ENCODE measurements around the gene EPHB1. TPM values are rescaled to one million over a fixed set of nuclear protein-coding genes. Genes with fewer than 3 reads are reported as not detected.

The EPHB1 gene
- total RNA-seq, 2 donors from 2014 or later, result 1.9 to 3.2 TPM

DNA sequence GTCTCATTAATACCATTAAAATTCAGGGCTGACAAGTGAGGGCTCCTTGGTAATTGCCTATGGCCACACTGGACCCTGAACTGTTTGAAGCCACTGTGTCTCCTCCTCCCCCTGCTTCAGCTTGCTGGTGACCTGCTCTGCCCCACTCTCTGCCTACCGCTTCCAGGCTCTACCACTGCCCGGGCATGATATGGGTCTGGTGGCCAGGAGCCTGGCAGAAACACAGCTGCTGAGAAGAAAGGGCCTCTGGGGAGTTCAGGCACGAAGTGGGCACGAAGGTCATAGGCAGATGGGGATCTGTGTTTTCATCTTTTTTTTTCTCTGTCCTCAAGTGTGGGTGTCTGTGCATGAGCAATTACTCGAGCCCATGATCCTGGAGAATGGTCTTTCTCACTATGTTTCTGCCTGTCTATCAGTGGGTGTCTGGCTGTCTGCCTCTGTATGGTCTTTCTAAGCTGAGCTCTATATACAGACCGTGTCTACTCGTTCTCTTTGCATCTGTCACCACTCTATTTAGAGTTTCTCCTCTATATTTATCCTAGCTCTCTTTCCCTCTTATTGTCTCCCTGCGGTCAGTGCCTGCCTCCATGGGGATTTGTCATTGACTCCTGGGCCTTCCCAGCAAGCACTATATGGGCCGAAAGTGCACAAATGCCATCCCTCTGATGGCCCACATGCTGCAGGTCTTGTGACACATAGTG is 42.1 kb upstream of the EPHB1 start:
- DNase-seq (ENCODE audit: low spot score), result peak; percentile 52
- TF ChIP-seq, protein P1, sequence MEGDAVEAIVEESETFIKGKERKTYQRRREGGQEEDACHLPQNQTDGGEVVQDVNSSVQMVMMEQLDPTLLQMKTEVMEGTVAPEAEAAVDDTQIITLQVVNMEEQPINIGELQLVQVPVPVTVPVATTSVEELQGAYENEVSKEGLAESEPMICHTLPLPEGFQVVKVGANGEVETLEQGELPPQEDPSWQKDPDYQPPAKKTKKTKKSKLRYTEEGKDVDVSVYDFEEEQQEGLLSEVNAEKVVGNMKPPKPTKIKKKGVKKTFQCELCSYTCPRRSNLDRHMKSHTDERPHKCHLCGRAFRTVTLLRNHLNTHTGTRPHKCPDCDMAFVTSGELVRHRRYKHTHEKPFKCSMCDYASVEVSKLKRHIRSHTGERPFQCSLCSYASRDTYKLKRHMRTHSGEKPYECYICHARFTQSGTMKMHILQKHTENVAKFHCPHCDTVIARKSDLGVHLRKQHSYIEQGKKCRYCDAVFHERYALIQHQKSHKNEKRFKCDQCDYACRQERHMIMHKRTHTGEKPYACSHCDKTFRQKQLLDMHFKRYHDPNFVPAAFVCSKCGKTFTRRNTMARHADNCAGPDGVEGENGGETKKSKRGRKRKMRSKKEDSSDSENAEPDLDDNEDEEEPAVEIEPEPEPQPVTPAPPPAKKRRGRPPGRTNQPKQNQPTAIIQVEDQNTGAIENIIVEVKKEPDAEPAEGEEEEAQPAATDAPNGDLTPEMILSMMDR (IDR thresholded peaks at IDR 0.05), result no peak
- no peak overlapping the region for H3K27ac ChIP-seq
- H3K36me3 ChIP-seq, result no peaks in the 10 kb centered on the region
- H3K4me1 ChIP-seq, result no peaks in the 10 kb centered on the region
- H3K9me3 ChIP-seq, result no peaks in the 10 kb centered on the region
- no peaks in the 10 kb centered on the region for H3K27me3 ChIP-seq
- H3K4me3 ChIP-seq, result no peak overlapping the region

DNA sequence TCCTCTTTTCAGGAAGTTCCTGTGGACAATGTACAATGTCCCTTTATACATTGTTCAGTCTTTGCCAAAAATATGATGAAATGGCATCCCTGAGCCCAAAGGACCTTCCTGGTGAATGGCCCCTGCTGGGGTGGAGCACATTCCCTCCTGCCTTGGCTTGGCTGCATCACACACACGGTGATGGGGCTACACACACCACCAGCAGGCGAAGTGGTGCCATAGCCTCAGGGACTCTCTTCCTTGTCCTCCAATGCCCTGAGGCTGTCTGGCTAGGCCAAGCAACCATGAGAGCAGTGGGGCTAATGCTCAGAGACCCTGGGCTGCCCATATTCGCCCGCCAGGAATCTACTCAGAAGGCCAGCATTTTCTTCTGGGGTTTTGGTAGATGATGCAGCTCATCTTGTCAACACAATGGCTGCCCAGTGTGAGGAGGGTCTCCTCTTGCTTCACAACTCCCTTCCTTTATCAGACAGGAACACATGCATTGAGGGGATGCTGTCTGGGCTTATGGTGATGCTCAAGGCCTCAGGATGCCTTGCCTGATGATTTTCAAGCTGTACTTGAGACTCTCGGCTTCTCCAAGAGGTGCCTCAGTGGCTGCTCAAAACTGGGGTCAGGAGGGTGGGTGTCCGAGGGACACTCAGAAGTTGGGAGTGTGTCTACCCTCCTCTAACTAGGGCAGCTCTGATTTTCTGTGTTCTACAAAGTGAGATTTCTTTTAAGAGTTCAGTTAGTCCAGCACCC is 40.9 kb upstream of the EPHB1 start:
- H3K4me1 ChIP-seq, result no peaks in the 10 kb centered on the region
- no peak overlapping the region for H3K4me3 ChIP-seq
- no peak for DNase-seq (ENCODE audit: low spot score)
- no peaks in the 10 kb centered on the region for H3K9me3 ChIP-seq
- TF ChIP-seq, protein P1 (IDR thresholded peaks at IDR 0.05), result no peak
- H3K36me3 ChIP-seq, result no peaks in the 10 kb centered on the region
- H3K27ac ChIP-seq, result no peak overlapping the region
- no peaks in the 10 kb centered on the region for H3K27me3 ChIP-seq

DNA sequence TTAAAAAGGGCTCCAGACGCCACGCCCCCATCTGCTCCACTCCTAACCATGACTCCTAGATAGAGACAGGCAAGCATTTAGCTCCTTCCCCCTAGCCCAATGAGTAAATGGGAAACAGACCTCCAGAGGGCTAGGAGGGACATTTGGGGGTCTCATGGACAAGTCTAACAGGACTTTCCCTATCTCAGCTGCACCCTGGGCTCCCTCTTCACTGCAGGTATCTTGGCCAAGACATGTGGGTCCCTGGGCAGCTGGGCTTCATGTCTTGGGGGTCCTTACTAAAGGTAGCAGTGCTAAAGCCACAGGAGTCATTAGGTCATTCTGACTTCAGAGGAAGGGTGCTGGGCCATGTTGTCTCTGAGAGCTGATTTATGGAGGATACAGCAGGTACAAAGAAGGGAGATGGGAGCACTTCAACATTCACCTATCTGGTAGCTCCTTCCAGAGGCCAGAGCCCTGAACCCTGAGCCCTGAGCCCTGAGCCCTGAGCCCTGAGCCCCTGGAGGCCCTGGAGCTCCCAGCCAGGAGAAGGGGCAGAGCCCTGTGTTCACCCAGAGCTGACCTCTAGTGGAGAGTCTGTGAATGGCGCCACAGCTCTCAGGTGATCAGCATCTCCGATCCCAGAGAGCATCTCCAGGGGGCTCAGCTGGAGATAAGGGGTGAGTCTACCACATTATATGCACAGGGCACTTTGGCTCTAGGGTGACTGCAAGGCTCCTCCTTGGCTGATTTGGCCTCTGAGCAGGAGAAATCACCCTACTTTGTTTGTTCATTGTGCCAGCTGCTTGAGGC is 40.1 kb upstream of the EPHB1 start:
- H3K9me3 ChIP-seq, result no peaks in the 10 kb centered on the region
- no peaks in the 10 kb centered on the region for H3K4me1 ChIP-seq
- no peaks in the 10 kb centered on the region for H3K36me3 ChIP-seq
- no peak overlapping the region for H3K27ac ChIP-seq
- TF ChIP-seq, protein P1 (IDR thresholded peaks at IDR 0.05), result peak in 1 of 2 donors; percentile 62
- DNase-seq (ENCODE audit: low spot score), result no peak
- H3K27me3 ChIP-seq, result no peaks in the 10 kb centered on the region
- H3K4me3 ChIP-seq, result no peak overlapping the region

DNA sequence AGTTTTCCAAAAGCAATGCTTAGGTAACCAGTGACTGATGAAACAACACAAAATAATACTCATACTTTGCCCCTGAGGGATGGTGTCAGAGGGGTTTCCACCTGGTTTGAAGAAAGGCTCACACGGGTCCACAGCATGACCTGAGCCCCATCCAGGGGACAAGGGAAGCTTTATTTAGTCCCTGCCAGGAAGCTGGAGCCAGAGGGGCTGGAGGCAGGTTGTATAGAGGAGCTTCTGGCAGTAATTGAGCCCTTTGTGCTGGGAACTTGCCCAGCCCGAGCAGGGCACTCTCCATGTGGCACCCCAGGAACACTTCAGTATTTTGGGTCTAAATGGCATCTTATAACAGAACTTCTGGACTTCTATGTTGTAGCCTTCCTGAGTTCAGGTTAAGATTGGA is 39.2 kb upstream of the EPHB1 start:
- Histone ChIP-seq H3K36me3 (no peaks in the 10 kb centered on the region), H3K4me3 (no peak overlapping the region), H3K9me3 (no peaks in the 10 kb centered on the region), H3K27me3 (no peaks in the 10 kb centered on the region), H3K27ac (no peak overlapping the region), H3K4me1 (no peaks in the 10 kb centered on the region)
- TF ChIP-seq, protein P1 (IDR thresholded peaks at IDR 0.05), result no peak
- DNase-seq (ENCODE audit: low spot score), result no peak

DNA sequence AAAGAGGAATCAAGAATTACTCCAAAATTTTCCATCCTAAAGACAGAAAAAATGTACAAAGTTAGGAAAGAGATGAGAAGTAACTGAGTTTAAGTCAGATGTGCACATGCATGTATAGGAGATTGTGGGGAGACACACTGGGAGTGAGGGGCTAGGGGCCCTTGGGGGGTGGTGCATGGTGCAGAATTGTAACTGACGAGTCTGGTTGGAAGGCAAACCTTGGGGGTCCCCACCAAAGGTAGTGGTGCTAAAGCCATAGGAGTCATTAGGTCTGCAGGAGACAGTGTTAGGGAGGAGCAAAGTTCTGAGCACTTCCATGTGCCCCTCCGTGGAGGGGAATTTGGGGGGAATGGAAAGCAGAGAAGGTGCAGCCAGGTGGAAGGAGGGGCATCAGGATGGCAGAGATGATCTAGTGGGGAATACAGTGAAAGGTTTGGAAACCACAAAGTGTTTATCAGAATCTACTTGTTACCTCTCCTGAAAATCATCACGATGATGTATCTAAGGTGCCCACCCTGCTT is 37.5 kb upstream of the EPHB1 start:
- Histone ChIP-seq H3K4me1 (no peaks in the 10 kb centered on the region), H3K27me3 (no peaks in the 10 kb centered on the region), H3K27ac (no peak overlapping the region), H3K36me3 (no peaks in the 10 kb centered on the region), H3K9me3 (no peaks in the 10 kb centered on the region), H3K4me3 (no peak overlapping the region)
- TF ChIP-seq, protein P1 (IDR thresholded peaks at IDR 0.05), result no peak
- no peak for DNase-seq (ENCODE audit: low spot score)

Measured in right atrium auricular region (tissue), 2 donors.